Fibroblast of villous mesenchyme (primary cell): ENCODE data around the gene NBEA. TPM values are rescaled to one million over a fixed set of nuclear protein-coding genes. Genes with fewer than 3 reads are reported as not detected.
"Not testable (repeated sequence)": the region's sequence is repeated elsewhere in the genome, so short reads cannot be mapped to it uniquely, and the experiment has no call there.

ENCODE experiments used
- DNase-seq: peaks from one replicate; pipeline ENCODE4 v3.0.0-alpha.2; 2010; ENCODE audit warnings: low read depth
- H3K4me3 ChIP-seq: 2 replicates; pipeline ENCODE4 v1.5.1; 2011; ENCODE audit warnings: low read depth, mild to moderate bottlenecking, low read length
- CTCF ChIP-seq: IDR thresholded peaks from 2 replicates; pipeline ENCODE4 v1.5.1; 2012; ENCODE audit warnings: low read depth, mild to moderate bottlenecking, low read length; ENCODE audit not compliant: insufficient read depth
- total RNA-seq: library from RNA; depleted of rRNA; stranded (reverse); fragments of >200 nt; gene quantifications from 2 replicates; pipeline ENCODE4 v1.2.3, GENCODE V29; 2012

Gene NBEA
- total RNA-seq, 1 donor = 9.5 TPM

GRCh38 chr13:34959489-34959888, 17.4 kb downstream of the NBEA start:
- TF ChIP-seq CTCF = no peak
- no peak for DNase-seq
- H3K4me3 ChIP-seq = no peak overlapping the region

DNA sequence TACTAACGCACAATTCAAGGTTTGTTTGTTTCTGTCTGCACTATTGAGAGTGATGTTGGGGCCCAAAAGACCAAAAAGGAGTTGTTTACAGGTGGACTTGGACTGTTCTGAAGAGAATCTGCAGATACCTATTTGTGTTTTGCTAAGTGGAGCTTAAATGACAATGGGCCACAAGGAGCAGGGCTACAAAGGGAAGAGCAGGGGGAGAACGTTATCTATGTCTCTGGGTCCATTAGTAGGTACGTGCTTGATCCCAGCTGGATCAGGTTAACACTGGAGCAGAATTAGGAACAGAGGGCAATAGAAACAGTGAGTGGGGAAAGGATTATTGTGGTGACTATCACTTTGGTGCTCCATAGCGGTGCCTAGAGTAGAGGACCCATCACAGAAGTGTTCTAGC, 22.5 kb downstream of the NBEA start:
- DNase-seq = no peak
- no peak for TF ChIP-seq CTCF

GRCh38 chr13:34967851-34968562, 25.9 kb downstream of the NBEA start:
- DNase-seq = no peak
- TF ChIP-seq CTCF = no peak
- H3K4me3 ChIP-seq = no peak overlapping the region

More for the DNA sequence above, 22.5 kb downstream of the NBEA start:
- H3K4me3 ChIP-seq = no peak overlapping the region

- not testable (repeated sequence) for DNase-seq, H3K4me3 ChIP-seq
Measured at GRCh38 chr13:34969539-34969938, 27.5 kb downstream of the NBEA start.

- no peak for DNase-seq
- TF ChIP-seq CTCF = no peak
- no peak overlapping the region for H3K4me3 ChIP-seq
Measured at GRCh38 chr13:34970961-34971360, 28.9 kb downstream of the NBEA start.

DNA sequence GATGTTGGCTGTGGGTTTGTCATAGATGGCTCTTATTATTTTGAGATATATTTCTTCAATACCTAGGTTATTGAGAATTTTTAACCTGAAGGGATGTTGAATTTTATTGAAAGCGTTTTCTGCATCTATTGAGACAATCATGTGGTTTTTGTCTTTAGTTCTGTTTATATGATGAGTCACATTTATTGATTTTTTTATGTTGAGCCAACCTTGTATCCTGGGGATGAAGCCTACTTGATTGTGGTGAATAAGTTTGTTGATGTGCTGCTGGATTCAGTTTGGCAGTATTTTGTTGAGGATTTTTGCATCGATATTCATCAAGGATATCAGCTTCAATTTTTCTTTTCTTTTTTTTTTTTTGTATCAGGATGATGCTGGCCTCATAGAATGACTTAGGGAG, 29.4 kb downstream of the NBEA start:
- H3K4me3 ChIP-seq = no peak overlapping the region
- TF ChIP-seq CTCF = no peak
- no peak for DNase-seq

- not testable (repeated sequence) for DNase-seq, H3K4me3 ChIP-seq
Measured at GRCh38 chr13:34985199-34985598, 43.1 kb downstream of the NBEA start.

DNA sequence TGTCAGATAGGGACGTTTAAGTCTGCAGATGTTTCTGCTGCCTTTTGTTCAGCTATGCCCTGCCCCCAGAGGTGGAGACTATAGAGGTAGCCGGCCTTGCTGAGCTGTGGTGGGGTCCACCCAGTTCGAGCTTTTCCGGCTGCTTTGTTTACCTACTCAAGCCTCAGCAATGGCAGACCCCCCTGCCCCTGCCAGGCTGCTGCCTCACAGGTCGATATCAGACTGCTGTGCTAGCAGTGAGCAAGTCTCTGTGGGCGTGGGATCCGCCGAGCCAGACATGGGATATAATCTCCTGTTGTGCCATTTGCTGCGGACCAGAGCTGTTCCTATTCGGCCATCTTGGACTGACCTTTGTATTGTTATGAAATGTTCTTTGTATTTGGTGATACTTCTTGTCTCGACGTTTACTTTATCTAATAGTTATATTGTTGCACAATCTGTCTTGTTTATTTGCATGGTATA, 46.3 kb downstream of the NBEA start:
- no peak overlapping the region for H3K4me3 ChIP-seq
- DNase-seq = no peak
- no peak for TF ChIP-seq CTCF
